RWPE1 (cell line): Measurements from ENCODE around the gene RUNX1.

ENCODE experiments used
- CTCF ChIA-PET: fragments of 350-600 bp; sonication (Branson Sonifier 250); formaldehyde crosslinking; extraction: SDS; loops from one replicate; lab custom pipeline; 2021; lab: Yijun Ruan, JAX
- POLR2A ChIA-PET: fragments of 400-600 bp; formaldehyde crosslinking; extraction: SDS; loops from one replicate; lab custom pipeline; 2020; ENCODE audit warnings: antibody characterized with exemption; ENCODE audit not compliant: low non-redundant PET; lab: Yijun Ruan, JAX
- DNase-seq: peaks from one replicate; pipeline ENCODE4 v3.0.0; 2012; ENCODE audit warnings: low spot score
- H3K27ac ChIP-seq: fragments of 450-650 bp; 2 replicates; pipeline ENCODE4 v1.5.1; 2017
- TF ChIP-seq, protein P1 (sequence below): fragments of 450-650 bp; conservative IDR thresholded peaks from 2 replicates; pipeline ENCODE4 v1.5.1; 2017; ENCODE audit warnings: low read depth, mild to moderate bottlenecking

RUNX1 gene

DNA sequence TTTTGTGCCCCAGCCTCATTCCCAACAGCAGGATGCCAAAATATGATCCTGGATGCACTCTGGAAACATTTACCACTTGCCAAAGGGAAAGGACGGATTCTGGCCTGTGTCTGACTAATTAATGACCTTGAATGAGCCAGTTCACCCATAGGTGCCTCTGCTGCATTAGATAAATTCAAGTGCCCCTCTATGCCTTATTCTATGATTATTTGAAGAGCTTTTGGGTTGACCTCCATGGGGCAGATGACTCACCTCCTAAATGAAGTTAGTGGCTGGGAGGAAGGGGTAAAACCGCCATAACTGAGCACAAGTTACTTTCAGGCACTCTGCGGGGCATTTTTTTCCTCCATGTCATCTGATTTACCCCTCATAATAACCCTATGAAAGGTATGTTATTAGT, 282.2 kb downstream of the RUNX1 start:
- no peak overlapping the region for H3K27ac ChIP-seq
- no peak for DNase-seq
- TF ChIP-seq, protein P1, sequence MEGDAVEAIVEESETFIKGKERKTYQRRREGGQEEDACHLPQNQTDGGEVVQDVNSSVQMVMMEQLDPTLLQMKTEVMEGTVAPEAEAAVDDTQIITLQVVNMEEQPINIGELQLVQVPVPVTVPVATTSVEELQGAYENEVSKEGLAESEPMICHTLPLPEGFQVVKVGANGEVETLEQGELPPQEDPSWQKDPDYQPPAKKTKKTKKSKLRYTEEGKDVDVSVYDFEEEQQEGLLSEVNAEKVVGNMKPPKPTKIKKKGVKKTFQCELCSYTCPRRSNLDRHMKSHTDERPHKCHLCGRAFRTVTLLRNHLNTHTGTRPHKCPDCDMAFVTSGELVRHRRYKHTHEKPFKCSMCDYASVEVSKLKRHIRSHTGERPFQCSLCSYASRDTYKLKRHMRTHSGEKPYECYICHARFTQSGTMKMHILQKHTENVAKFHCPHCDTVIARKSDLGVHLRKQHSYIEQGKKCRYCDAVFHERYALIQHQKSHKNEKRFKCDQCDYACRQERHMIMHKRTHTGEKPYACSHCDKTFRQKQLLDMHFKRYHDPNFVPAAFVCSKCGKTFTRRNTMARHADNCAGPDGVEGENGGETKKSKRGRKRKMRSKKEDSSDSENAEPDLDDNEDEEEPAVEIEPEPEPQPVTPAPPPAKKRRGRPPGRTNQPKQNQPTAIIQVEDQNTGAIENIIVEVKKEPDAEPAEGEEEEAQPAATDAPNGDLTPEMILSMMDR = no peak
- ChIA-PET POLR2A (no interaction called here), CTCF (interaction anchor here (0.6 kb wide), 1 partner anchor 668 kb away, joined by 3 read pairs; no protein-coding TSS in a partner anchor)

DNA sequence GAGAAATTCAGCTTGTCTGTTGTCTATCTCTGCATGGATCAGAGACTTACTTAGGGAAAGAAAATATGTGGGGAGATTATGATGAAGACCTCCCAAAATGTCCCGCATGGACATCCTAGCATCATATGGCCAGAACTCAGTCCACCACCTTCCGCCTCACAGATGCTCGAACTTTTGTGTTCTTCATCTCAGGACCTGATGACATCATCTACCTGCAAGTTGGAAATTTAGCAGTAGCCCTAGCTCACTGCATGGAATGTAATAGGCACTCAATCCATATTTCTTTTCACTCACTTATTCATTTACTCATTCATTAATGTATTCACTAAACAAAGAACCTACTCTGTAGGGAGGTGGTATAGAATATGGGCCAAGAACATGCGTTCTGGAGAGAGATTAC, 283.5 kb downstream of the RUNX1 start:
- ChIA-PET CTCF (interaction anchor here (0.6 to 1.0 kb wide), 2 partner anchors 20 to 77 kb away, joined by 3 read pairs; no protein-coding TSS in a partner anchor), POLR2A (no interaction called here)
- DNase-seq = no peak
- no peak overlapping the region for H3K27ac ChIP-seq
- TF ChIP-seq, protein P1 = no peak

DNA sequence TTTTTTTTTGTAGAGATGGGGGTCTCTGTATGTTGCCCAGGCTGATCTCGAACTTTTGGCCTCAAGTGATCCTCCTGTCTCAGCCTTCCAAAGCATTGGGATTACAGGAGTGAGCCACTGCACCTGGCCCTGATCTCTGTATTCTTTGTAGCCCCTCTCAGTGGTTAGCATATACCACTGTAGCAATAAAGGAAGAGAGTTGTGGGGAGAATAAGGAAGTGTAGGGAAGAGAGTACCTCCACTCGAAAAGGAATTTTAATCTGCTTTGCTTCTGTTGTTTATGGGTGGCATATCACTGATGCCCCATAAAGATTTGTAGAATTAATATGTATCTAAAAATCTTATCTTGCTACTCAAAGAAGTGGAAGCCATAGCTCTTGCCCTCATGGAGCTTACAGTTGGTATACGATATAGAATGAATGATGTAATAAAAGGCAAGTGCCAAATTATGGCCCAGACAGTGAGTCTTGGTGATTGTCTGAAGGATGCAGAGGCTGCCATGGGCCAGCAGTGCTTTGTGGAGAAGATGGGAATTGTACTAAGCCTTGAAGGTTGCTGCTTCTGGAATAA, 284.3 kb downstream of the RUNX1 start:
- CTCF ChIA-PET = interaction anchor here (0.6 to 1.0 kb wide), 5 partner anchors 19 to 740 kb away, joined by 3 to 8 read pairs (median 3); no protein-coding TSS in a partner anchor
- no peak overlapping the region for H3K27ac ChIP-seq
- TF ChIP-seq, protein P1 = no peak
- POLR2A ChIA-PET = no interaction called here
- no peak for DNase-seq

DNA sequence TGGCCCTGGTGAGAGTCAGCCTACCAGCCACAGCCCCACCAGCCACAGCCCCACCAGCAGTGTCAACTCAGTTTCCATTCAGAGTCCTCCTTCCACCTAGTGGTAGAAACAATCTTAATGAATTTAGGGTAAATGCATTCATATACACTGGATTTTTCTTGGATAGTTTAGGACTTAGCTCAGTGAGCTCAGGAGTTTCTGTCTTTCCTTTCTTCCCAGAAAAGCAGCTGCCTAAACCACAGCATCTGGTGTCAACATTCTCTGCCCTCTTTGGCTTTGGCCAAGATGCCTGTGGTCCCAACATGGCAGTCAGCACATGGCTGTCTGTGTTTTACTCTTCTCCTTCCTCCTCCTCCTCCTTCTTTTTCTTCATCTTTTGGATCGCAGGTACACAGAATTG, 286.3 kb downstream of the RUNX1 start:
- H3K27ac ChIP-seq = no peak overlapping the region
- TF ChIP-seq, protein P1 = no peak
- no peak for DNase-seq
- CTCF ChIA-PET = interaction anchor here (0.7 kb wide), 1 partner anchor 107 kb away, joined by 3 read pairs; no protein-coding TSS in a partner anchor
- POLR2A ChIA-PET = no interaction called here

DNA sequence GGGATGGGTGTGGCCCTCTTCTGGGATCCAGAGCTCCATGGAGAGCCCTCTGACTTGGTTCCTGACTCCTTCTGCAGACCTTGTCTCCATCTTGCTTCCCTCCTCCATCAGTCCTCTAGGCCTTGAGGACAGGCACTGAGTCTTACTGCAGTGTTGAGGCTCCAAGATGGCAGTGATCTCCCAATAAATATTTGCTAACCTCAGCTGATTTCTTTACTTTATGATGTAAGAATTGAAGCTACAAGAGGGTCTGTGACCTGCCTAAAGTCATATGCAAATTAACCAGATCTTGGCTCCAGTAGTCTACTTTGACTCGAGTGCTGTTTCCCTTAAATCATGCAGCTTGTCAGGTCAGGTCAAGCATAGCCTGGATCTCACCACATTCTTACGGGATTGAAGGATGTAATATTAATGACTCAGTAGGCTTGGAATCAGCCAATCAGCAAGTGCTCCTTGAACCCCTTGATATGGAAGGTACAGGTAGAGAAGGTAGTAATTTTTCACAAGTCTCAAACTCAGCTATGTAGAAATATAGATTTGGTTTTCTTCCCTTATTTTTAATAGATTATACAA, 287.3 kb downstream of the RUNX1 start:
- TF ChIP-seq, protein P1 = no peak
- no peak overlapping the region for H3K27ac ChIP-seq
- peak; percentile 8 for DNase-seq
- ChIA-PET CTCF (interaction anchor here (0.6 kb wide), 2 partner anchors 129 to 1387 kb away, joined by 3 to 5 read pairs; no protein-coding TSS in a partner anchor), POLR2A (no interaction called here)

DNA sequence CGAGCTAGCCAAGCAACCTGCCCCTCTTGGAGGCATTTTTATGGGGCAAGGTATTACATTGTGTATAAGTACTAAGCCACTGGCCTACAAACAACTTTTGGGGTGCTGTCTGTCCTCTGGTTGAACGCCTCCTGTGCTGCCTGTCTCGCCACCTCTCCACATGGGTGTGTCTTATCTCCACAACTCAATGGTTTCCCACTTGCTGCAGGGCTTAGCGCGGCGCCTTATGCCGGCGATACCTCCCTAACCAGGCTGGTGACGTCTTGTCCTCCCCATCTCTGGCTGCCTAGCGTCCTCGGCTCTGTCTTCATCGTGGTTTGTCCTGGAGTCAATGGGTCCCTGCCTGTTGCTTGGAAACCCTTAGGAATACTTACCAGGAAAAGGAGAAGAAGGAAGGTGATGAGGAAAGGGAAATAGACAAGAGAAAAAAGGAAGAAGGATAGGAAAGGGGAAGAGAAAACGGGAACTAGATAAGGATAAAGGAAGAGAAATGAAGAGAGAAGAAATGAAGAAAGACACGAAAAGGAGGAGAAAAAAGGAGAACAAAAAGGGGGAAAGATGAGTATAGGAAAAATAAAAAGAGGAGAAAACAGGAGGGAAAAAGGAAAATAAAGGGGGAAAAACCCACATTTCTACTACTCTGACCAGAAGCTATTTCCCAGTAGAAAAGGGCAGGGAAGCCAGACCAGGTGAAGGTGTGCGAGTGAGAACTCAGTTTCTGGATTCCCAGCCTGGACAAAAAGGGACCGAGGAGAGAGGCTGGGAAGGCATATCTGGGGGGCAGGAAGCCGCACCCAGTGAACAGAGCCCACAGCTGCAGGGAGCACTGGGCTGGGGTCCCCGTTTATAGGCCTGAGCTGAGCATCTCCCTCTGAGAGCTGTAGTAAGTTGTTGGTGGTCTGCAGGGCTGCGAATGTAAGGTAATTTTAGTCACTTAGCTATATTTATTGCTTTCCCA, 294.1 kb downstream of the RUNX1 start:
- POLR2A ChIA-PET = no interaction called here
- no peak overlapping the region for H3K27ac ChIP-seq
- CTCF ChIA-PET = interaction anchor here (0.6 to 1.3 kb wide), 3 partner anchors 8 to 14 kb away, joined by 4 to 5 read pairs (median 4); no protein-coding TSS in a partner anchor
- TF ChIP-seq, protein P1 = no peak
- no peak for DNase-seq
